SK-N-SH (cell line): Measurements from ENCODE around the gene GMFB. TPM values are rescaled to one million over a fixed set of nuclear protein-coding genes. Genes with fewer than 3 reads are reported as not detected.
A peak's percentile ranks its signal among the peaks of the same experiment; 100 is the strongest.

Source experiments
- CTCF ChIA-PET: fragments of 300-600, 350-600 bp; formaldehyde crosslinking; extraction: SDS; loops from one replicate; lab custom pipeline; 2021; lab: Yijun Ruan, JAX
- POLR2A ChIA-PET: fragments of 350-600 bp; sonication (Branson Sonifier 250); formaldehyde crosslinking; extraction: SDS; loops from one replicate; lab custom pipeline; 2020; ENCODE audit warnings: antibody characterized with exemption, inconsistent platforms; lab: Yijun Ruan, JAX
- DNase-seq: peaks from one replicate; pipeline ENCODE4 v3.0.0; 2012
- H2AFZ ChIP-seq: fragments of 200-600 bp; sonication (generic); 2 replicates; pipeline ENCODE4 v1.8.1; 2016; ENCODE audit warnings: antibody characterized with exemption, mild to moderate bottlenecking, low read depth
- H3F3A ChIP-seq: fragments of 200-600 bp; sonication (generic); replicated peaks from 2 replicates; pipeline ENCODE3; 2016; ENCODE audit warnings: antibody characterized with exemption, mild to moderate bottlenecking; ENCODE audit not compliant: insufficient read depth
- H3K27ac ChIP-seq, 2 experiments: fragments of 200-500 bp in 1 of 2; fragments of 200-600 bp in 1 of 2; sonication (Bioruptor generic) in 1 of 2; sonication (generic), shearing (Covaris generic) in 1 of 2; 2 replicates each; pipeline versions ENCODE4 v1.5.1 to v1.6.1; 2014 to 2016; ENCODE audit warnings: low read depth in 2 of 2, inconsistent platforms in 1 of 2, low read length in 1 of 2, mild to moderate bottlenecking in 1 of 2, mixed read lengths in 1 of 2
- H3K27me3 ChIP-seq: fragments of 200-600 bp; sonication (generic), shearing (Covaris generic); 2 replicates; pipeline ENCODE4 v1.6.1; 2016; ENCODE audit warnings: mixed run types; ENCODE audit not compliant: insufficient read depth
- H3K36me3 ChIP-seq, 2 experiments: fragments of 200-500 bp in 1 of 2; fragments of 200-600 bp in 1 of 2; sonication (Bioruptor generic) in 1 of 2; sonication (generic) in 1 of 2; replicated peaks in 1 of 2; 2 replicates each; pipeline versions ENCODE3 to v1.5.1; 2014 to 2016; ENCODE audit warnings: low read length in 1 of 2, mild to moderate bottlenecking in 1 of 2; ENCODE audit not compliant: insufficient read depth in 2 of 2, control insufficient read depth in 1 of 2
- H3K4me1 ChIP-seq, 2 experiments: fragments of 200-500 bp in 1 of 2; fragments of 200-600 bp in 1 of 2; sonication (Bioruptor generic) in 1 of 2; sonication (generic), shearing (Covaris generic) in 1 of 2; 2 replicates each; pipeline versions ENCODE4 v1.5.1 to v1.6.1; 2014 to 2016; ENCODE audit warnings: low read depth in 1 of 2, low read length in 1 of 2, mixed run types in 1 of 2; ENCODE audit not compliant: insufficient read depth in 2 of 2, control insufficient read depth in 1 of 2
- H3K4me2 ChIP-seq: fragments of 200-600 bp; sonication (generic), shearing (Covaris generic); 2 replicates; pipeline ENCODE4 v1.6.1; 2017; ENCODE audit warnings: mixed run types
- H3K4me3 ChIP-seq, 2 experiments: fragments of 200-500 bp in 1 of 2; fragments of 200-600 bp in 1 of 2; sonication (Bioruptor generic) in 1 of 2; sonication (generic), shearing (Covaris generic) in 1 of 2; 2 replicates each; pipeline versions ENCODE4 v1.5.1 to v1.8.1; 2014 to 2016; ENCODE audit warnings: low read depth in 2 of 2, inconsistent platforms in 1 of 2, low read length in 1 of 2, mild to moderate bottlenecking in 1 of 2, mixed read lengths in 1 of 2, moderate library complexity in 1 of 2
- H3K79me2 ChIP-seq: fragments of 200-600 bp; sonication (generic); 2 replicates; pipeline ENCODE4 v1.8.1; 2017; ENCODE audit warnings: mild to moderate bottlenecking; ENCODE audit not compliant: insufficient read depth
- H3K9ac ChIP-seq: fragments of 200-600 bp; sonication (generic); 2 replicates; pipeline ENCODE4 v1.6.1; 2017; ENCODE audit warnings: mixed run types
- H3K9me2 ChIP-seq: fragments of 200-600 bp; sonication (generic); 2 replicates; pipeline ENCODE4 v1.6.1; 2017; ENCODE audit warnings: mixed run types
- H3K9me3 ChIP-seq: fragments of 200-600 bp; sonication (generic); 2 replicates; pipeline ENCODE4 v1.6.1; 2017; ENCODE audit warnings: mixed run types, mild to moderate bottlenecking, moderate library complexity
- H4K20me1 ChIP-seq: fragments of 200-600 bp; sonication (generic); 2 replicates; pipeline ENCODE4 v1.6.1; 2017; ENCODE audit warnings: mild to moderate bottlenecking, mixed run types; ENCODE audit not compliant: insufficient read depth
- CHD2 ChIP-seq: fragments of 150-350 bp; IDR thresholded peaks from 2 replicates; pipeline ENCODE4 v1.6.1; 2018; ENCODE audit warnings: low read length; ENCODE audit not compliant: partially characterized antibody
- ELF1 ChIP-seq: IDR thresholded peaks from 2 replicates; pipeline ENCODE4 v1.4.0; 2012
- EP300 ChIP-seq, 2 experiments: IDR thresholded peaks; 2 replicates each; pipeline versions ENCODE4 v1.4.0 to v1.6.1; 2012; ENCODE audit warnings: borderline replicate concordance in 1 of 2, low read depth in 1 of 2, low read length in 1 of 2
- FOXM1 ChIP-seq: IDR thresholded peaks from 2 replicates; pipeline ENCODE4 v1.4.0; 2012; ENCODE audit warnings: low read depth, mild to moderate bottlenecking
- GABPA ChIP-seq: IDR thresholded peaks from 2 replicates; pipeline ENCODE4 v1.4.0; 2012; ENCODE audit warnings: low read depth, mild to moderate bottlenecking
- JUND ChIP-seq: IDR thresholded peaks from 2 replicates; pipeline ENCODE4 v1.4.0; 2012
- MEF2A ChIP-seq: IDR thresholded peaks from 2 replicates; pipeline ENCODE4 v1.4.0; 2012; ENCODE audit warnings: low read depth, borderline replicate concordance
- MXI1 ChIP-seq: IDR thresholded peaks from 2 replicates; pipeline ENCODE4 v1.6.1; 2012; ENCODE audit warnings: mild to moderate bottlenecking, low read depth, low read length, improper control_type of control experiment
- NRF1 ChIP-seq: IDR thresholded peaks from 2 replicates; pipeline ENCODE4 v1.6.1; 2012; ENCODE audit warnings: low read depth, mild to moderate bottlenecking, low read length
- POLR2AphosphoS5 ChIP-seq: IDR thresholded peaks from 2 replicates; pipeline ENCODE4 v1.6.1; 2012; ENCODE audit warnings: low read depth, low read length
- RCOR1 ChIP-seq: fragments of 150-350 bp; IDR thresholded peaks from 2 replicates; pipeline ENCODE4 v1.6.1; 2017; ENCODE audit warnings: antibody characterized with exemption, low read length
- REST ChIP-seq: IDR thresholded peaks from 2 replicates; pipeline ENCODE4 v1.6.1; 2012; ENCODE audit warnings: mild to moderate bottlenecking, low read depth, low read length, moderate library complexity
- SIN3A ChIP-seq: IDR thresholded peaks from 2 replicates; pipeline ENCODE4 v1.6.1; 2012; ENCODE audit warnings: low read depth, mild to moderate bottlenecking, low read length, moderate library complexity, borderline replicate concordance
- TAF1 ChIP-seq: IDR thresholded peaks from 2 replicates; pipeline ENCODE4 v1.6.1; 2012; ENCODE audit warnings: low read depth, mild to moderate bottlenecking, low read length, moderate library complexity, borderline replicate concordance
- TEAD4 ChIP-seq: IDR thresholded peaks from 2 replicates; pipeline ENCODE4 v1.4.0; 2012; ENCODE audit warnings: mild to moderate bottlenecking, borderline replicate concordance; ENCODE audit not compliant: insufficient read depth
- USF2 ChIP-seq: fragments of 150-350 bp; IDR thresholded peaks from 2 replicates; pipeline ENCODE4 v1.6.1; 2017; ENCODE audit warnings: antibody characterized with exemption, low read length, low read depth, borderline replicate concordance
- ZBTB33 ChIP-seq: IDR thresholded peaks from 2 replicates; pipeline ENCODE4 v1.4.0; 2012; ENCODE audit warnings: low read depth, borderline replicate concordance
- WGBS: methylation state at CpG from one replicate; pipeline ENCODE4 v1.1.6; 2017; ENCODE audit warnings: low lambda C conversion rate; 5-methylcytosine and 5-hydroxymethylcytosine counted together
- polyA plus RNA-seq, 3 experiments: library from polyadenylated mRNA; depleted of rRNA; stranded (reverse); fragments of >200 nt; gene quantifications; 2 replicates each; pipeline ENCODE4 v1.2.3, GENCODE V29; 2012
- TF ChIP-seq, protein P1 (sequence below): IDR thresholded peaks from 2 replicates; pipeline ENCODE4 v1.4.0; 2012; ENCODE audit warnings: low read depth, borderline replicate concordance
- TF ChIP-seq, protein P2 (sequence below): IDR thresholded peaks from 2 replicates; pipeline ENCODE4 v1.4.0; 2012; ENCODE audit warnings: low read depth
- TF ChIP-seq, protein P3 (sequence below): fragments of 150-350 bp; IDR thresholded peaks from 2 replicates; pipeline ENCODE4 v1.6.1; 2016; ENCODE audit warnings: mild to moderate bottlenecking, low read depth, low read length

Gene GMFB
- polyA plus RNA-seq, 1 of the 3 experiments (the other 2 are of a cell fraction) = 9.4 TPM

- peaks cover 21% of the 10 kb centered on the region; the same call in 1 of the 2 replicates for H4K20me1 ChIP-seq
- H3K4me1 ChIP-seq = peaks cover 5 to 25% of the 10 kb centered on the region in 2 experiments; a peak in 3 of 4 replicates
- H3K36me3 ChIP-seq = peaks cover 10 to 19% of the 10 kb centered on the region in 2 experiments
- H3K27me3 ChIP-seq = no peaks in the 10 kb centered on the region
- H3K79me2 ChIP-seq = peaks cover 60% of the 10 kb centered on the region
- WGBS = 8% methylated on average over 4 of the region's 4 CpGs
- ChIA-PET POLR2A (interaction anchor here (0.8 kb wide), 1 partner anchor 91 kb away, joined by 4 read pairs; the partner anchor contains the start of gene CDKN3), CTCF (interaction anchor here (0.6 to 2.2 kb wide), 11 partner anchors 8 to 121 kb away, joined by 3 to 7 read pairs (median 4); partner anchors contain the start of gene CGRRF1)
- H3K9ac ChIP-seq = peak overlapping the region; percentile 97
- DNase-seq = peak; percentile 63
- no peak for TF ChIP-seq SIN3A
- no peak; the same call in none of the 2 replicates for TF ChIP-seq POLR2AphosphoS5
- TF ChIP-seq RCOR1 = no peak
- no peak for TF ChIP-seq MXI1
- no peak for TF ChIP-seq USF2
- no peak for TF ChIP-seq ELF1
- TF ChIP-seq, protein P1, sequence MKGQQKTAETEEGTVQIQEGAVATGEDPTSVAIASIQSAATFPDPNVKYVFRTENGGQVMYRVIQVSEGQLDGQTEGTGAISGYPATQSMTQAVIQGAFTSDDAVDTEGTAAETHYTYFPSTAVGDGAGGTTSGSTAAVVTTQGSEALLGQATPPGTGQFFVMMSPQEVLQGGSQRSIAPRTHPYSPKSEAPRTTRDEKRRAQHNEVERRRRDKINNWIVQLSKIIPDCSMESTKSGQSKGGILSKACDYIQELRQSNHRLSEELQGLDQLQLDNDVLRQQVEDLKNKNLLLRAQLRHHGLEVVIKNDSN = no peak
- TF ChIP-seq, protein P2, sequence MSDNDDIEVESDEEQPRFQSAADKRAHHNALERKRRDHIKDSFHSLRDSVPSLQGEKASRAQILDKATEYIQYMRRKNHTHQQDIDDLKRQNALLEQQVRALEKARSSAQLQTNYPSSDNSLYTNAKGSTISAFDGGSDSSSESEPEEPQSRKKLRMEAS = no peak; the same call in 1 of the 2 replicates
- no peak for TF ChIP-seq MEF2A
- no peak for TF ChIP-seq TAF1
- TF ChIP-seq CHD2 = no peak
- no peak for TF ChIP-seq EP300 (IDR thresholded peaks at IDR 0.05; ENCODE audit: borderline replicate concordance in 1 of 2, low read depth in 1 of 2, low read length in 1 of 2)
- no peak for TF ChIP-seq GABPA
- no peak for TF ChIP-seq ZBTB33
- TF ChIP-seq, protein P3, sequence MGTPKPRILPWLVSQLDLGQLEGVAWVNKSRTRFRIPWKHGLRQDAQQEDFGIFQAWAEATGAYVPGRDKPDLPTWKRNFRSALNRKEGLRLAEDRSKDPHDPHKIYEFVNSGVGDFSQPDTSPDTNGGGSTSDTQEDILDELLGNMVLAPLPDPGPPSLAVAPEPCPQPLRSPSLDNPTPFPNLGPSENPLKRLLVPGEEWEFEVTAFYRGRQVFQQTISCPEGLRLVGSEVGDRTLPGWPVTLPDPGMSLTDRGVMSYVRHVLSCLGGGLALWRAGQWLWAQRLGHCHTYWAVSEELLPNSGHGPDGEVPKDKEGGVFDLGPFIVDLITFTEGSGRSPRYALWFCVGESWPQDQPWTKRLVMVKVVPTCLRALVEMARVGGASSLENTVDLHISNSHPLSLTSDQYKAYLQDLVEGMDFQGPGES = no peak
- TF ChIP-seq NRF1 = no peak
- no peak for TF ChIP-seq REST
- TF ChIP-seq JUND = no peak
- TF ChIP-seq TEAD4 = no peak
- no peak for TF ChIP-seq FOXM1
- H3K27ac ChIP-seq = peak overlapping the region; percentile 88 to 95
- H3K4me3 ChIP-seq = peak overlapping the region; percentile 86 to 93
- peaks cover 15% of the 10 kb centered on the region for H3F3A ChIP-seq
- H3K9me3 ChIP-seq = no peaks in the 10 kb centered on the region
- H3K4me2 ChIP-seq = peak overlapping the region; percentile 96
- no peaks in the 10 kb centered on the region for H3K9me2 ChIP-seq
- H2AFZ ChIP-seq = peak overlapping the region; percentile 66; the same call in 1 of the 2 replicates
These were observed 1.0 kb downstream of the GMFB start for GRCh38 chr14:54487771-54488170.
